Breast epithelium (tissue), 3 donors: Measurements from ENCODE around the gene UNKL.

Experiments
- POLR2A ChIP-seq: fragments of 450-650 bp; IDR thresholded peaks from one replicate; pipeline ENCODE4 v1.6.1; 2016; ENCODE audit warnings: antibody characterized with exemption, mild to moderate bottlenecking, moderate library complexity
- POLR2AphosphoS5 ChIP-seq, 3 donors: sonication (generic); formaldehyde crosslinking; IDR thresholded peaks; one replicate each; pipeline ENCODE4 v1.6.1; 2017; ENCODE audit warnings: antibody characterized with exemption in 3 of 3
- TF ChIP-seq, protein P1 (sequence below), 3 donors: fragments of 450-650 bp; IDR thresholded peaks; one replicate each; pipeline ENCODE4 v1.5.1; 2016 to 2017; ENCODE audit warnings: antibody characterized with exemption in 3 of 3, mild to moderate bottlenecking in 3 of 3, moderate library complexity in 3 of 3

GRCh38 chr16:1437606-1438005 is 23.1 kb upstream of the UNKL start:
- TF ChIP-seq, protein P1, sequence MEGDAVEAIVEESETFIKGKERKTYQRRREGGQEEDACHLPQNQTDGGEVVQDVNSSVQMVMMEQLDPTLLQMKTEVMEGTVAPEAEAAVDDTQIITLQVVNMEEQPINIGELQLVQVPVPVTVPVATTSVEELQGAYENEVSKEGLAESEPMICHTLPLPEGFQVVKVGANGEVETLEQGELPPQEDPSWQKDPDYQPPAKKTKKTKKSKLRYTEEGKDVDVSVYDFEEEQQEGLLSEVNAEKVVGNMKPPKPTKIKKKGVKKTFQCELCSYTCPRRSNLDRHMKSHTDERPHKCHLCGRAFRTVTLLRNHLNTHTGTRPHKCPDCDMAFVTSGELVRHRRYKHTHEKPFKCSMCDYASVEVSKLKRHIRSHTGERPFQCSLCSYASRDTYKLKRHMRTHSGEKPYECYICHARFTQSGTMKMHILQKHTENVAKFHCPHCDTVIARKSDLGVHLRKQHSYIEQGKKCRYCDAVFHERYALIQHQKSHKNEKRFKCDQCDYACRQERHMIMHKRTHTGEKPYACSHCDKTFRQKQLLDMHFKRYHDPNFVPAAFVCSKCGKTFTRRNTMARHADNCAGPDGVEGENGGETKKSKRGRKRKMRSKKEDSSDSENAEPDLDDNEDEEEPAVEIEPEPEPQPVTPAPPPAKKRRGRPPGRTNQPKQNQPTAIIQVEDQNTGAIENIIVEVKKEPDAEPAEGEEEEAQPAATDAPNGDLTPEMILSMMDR (IDR thresholded peaks at IDR 0.05) = no peak
- TF ChIP-seq POLR2A (no peak), POLR2AphosphoS5 (IDR thresholded peaks at IDR 0.05) (no peak)
